ENCODE data around the gene PPP4R1. TPM values are rescaled to one million over a fixed set of nuclear protein-coding genes. Genes with fewer than 3 reads are reported as not detected.
A peak's percentile ranks its signal among the peaks of the same experiment; 100 is the strongest.

The PPP4R1 gene
- total RNA-seq, 1 donor from 2014 or later = 115 TPM

DNA sequence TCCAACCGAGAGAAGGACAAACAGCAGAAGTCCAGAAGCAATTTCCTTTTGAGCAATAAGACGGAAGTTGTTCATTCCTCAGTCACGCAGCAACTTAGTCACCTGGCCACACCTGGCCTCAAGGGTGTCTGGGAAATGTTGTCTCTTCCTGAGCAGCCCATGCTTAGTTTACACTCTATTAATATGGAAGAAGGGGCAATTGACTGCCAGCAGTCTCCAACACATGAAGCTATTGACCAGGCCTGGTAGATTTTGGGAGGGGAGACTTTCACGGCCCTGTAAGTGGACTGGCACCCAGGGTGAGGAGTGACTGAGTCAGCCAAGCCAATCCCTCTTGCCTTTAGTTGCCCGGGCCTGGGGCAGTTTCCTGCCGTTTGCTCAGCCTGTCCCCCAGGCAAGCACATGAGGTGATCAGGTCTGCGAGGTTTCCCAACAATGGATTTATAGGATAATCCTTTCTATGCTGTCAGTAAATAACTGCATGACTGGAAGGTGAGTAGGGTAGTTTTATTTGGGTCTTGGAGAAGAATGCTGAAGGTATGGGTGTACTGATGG is 43.8 kb upstream of the PPP4R1 start:
- Mint-ChIP-seq H3K9me3 (no peaks in the 10 kb centered on the region), H3K4me1 (no peaks in the 10 kb centered on the region), H3K27ac (no peak overlapping the region), H3K4me3 (no peak overlapping the region), H3K27me3 (ENCODE audit: low read depth) (no peaks in the 10 kb centered on the region), H3K36me3 (no peaks in the 10 kb centered on the region)
- TF ChIP-seq, protein P1, sequence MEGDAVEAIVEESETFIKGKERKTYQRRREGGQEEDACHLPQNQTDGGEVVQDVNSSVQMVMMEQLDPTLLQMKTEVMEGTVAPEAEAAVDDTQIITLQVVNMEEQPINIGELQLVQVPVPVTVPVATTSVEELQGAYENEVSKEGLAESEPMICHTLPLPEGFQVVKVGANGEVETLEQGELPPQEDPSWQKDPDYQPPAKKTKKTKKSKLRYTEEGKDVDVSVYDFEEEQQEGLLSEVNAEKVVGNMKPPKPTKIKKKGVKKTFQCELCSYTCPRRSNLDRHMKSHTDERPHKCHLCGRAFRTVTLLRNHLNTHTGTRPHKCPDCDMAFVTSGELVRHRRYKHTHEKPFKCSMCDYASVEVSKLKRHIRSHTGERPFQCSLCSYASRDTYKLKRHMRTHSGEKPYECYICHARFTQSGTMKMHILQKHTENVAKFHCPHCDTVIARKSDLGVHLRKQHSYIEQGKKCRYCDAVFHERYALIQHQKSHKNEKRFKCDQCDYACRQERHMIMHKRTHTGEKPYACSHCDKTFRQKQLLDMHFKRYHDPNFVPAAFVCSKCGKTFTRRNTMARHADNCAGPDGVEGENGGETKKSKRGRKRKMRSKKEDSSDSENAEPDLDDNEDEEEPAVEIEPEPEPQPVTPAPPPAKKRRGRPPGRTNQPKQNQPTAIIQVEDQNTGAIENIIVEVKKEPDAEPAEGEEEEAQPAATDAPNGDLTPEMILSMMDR (IDR thresholded peaks at IDR 0.05; ENCODE audit: unreplicated experiment) = no peak
- no peak for DNase-seq (ENCODE audit: low spot score in 2 of 2, unreplicated experiment in 2 of 2)

DNA sequence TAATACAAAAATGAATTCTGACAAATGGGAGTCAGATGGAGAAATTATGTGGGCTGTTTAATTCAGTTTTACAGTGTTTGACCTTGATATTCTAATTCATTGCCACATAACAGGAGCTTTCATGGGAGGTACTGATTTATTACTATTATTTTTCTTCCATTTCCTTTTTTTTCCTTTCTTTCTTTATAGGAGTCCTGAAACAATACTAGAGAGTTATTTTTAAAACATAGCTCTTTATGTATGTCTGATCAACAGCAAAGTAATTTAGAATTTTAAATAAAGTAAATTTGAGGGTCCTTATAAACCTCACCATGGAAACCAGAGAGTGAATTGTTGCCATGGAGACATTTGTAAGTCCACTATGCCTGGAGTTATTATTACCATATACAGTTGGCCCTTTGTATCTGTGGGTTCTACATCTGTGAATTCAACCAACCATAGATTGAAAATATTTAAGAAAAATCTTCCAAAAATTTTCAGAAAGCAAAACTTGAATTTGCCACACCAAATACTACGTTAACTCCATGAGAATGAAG is 40.9 kb upstream of the PPP4R1 start:
- Mint-ChIP-seq H3K4me3 (no peak overlapping the region), H3K36me3 (no peaks in the 10 kb centered on the region), H3K27ac (no peak overlapping the region), H3K4me1 (no peaks in the 10 kb centered on the region), H3K27me3 (ENCODE audit: low read depth) (no peaks in the 10 kb centered on the region), H3K9me3 (peaks cover 4% of the 10 kb centered on the region)
- no peak for DNase-seq (ENCODE audit: low spot score in 2 of 2, unreplicated experiment in 2 of 2)
- TF ChIP-seq, protein P1 (IDR thresholded peaks at IDR 0.05; ENCODE audit: unreplicated experiment) = no peak

DNA sequence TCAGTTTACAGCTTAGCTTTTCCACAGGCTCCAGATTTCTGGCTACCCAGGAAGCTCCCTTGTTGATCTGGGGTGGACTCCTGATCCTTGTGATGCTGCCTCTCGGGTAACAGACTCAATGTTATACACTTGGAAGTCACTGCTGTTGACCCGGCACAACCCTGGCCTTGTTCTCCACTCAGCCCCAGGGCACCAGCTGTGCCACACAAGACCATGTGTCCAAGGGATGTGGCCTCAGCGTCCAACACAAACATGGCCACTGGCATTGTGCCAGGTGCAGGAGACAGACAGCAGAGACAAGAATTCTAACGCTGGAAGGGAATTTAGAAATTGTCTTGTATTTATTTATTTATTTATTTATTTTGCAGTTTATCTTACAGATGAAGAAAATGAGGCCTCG is 39.0 kb upstream of the PPP4R1 start:
- DNase-seq (ENCODE audit: low spot score in 2 of 2, unreplicated experiment in 2 of 2) = no peak
- Mint-ChIP-seq H3K36me3 (no peaks in the 10 kb centered on the region), H3K4me3 (no peak overlapping the region), H3K27me3 (ENCODE audit: low read depth) (no peaks in the 10 kb centered on the region), H3K4me1 (peaks cover 9% of the 10 kb centered on the region), H3K27ac (no peak overlapping the region), H3K9me3 (peaks cover 4% of the 10 kb centered on the region)
- TF ChIP-seq, protein P1 (IDR thresholded peaks at IDR 0.05; ENCODE audit: unreplicated experiment) = no peak

DNA sequence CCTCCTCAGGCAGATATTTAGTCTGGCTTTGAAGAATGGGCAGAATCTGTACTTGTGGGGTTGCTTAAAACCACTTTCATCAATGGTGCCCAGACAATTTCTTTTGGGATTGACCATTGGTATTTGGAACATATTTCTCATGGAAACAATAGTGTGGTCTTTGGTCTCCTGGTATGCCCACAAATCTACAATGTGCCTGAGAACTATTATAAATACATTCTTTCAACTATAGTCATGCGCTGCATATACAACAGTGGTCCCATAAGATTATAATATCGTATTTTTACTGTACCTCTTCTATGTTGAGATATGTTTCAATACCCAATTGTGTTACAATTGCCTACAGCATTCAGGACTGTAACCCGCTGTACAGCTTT is 34.8 kb upstream of the PPP4R1 start:
- no peaks in the 10 kb centered on the region for H3K36me3 Mint-ChIP-seq
- peaks cover 19% of the 10 kb centered on the region for H3K4me1 Mint-ChIP-seq
- no peak overlapping the region for H3K4me3 Mint-ChIP-seq
- peaks cover 4% of the 10 kb centered on the region for H3K9me3 Mint-ChIP-seq
- peak overlapping the region; percentile 90 for H3K27ac Mint-ChIP-seq
- DNase-seq (ENCODE audit: low spot score in 2 of 2, unreplicated experiment in 2 of 2) = no peak
- H3K27me3 Mint-ChIP-seq (ENCODE audit: low read depth) = no peaks in the 10 kb centered on the region
- TF ChIP-seq, protein P1 (IDR thresholded peaks at IDR 0.05; ENCODE audit: unreplicated experiment) = no peak

DNA sequence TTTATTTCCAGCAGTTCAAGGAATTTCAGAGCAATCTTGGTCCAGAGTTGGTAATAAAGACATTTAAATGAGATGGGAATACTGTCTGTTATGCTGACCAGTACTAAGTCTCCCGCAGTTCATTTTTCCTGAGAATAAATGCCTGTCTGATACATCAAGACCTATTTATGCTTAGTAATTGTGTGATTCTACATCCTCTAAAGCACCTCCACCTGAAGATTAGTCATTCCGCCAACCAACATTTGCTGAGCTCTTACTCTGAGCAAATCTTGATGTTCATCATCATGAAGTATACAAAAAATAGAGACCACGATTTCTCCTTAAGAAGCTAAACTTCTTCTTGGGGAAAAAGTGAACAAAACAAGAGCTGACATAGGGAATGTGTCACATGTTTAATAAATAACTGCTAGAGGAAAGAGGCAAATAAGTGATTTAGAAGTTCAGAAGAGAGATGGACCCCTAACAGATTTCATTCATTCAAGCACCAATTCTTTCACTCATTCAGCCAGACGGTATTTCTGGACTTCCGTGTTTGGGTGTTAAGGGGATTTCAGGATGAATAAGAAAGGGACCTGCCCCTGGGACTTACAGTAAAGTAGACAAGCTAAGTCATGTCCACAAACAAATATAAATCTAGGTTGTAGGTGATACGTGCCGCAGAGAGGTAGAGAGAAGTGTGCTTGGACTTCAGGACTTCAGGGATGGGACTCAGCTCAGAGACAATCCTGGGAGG is 34.2 kb upstream of the PPP4R1 start:
- TF ChIP-seq, protein P1 (IDR thresholded peaks at IDR 0.05; ENCODE audit: unreplicated experiment) = no peak
- Mint-ChIP-seq H3K4me3 (no peak overlapping the region), H3K4me1 (peaks cover 25% of the 10 kb centered on the region), H3K36me3 (no peaks in the 10 kb centered on the region), H3K9me3 (peaks cover 4% of the 10 kb centered on the region), H3K27me3 (ENCODE audit: low read depth) (no peaks in the 10 kb centered on the region), H3K27ac (peak overlapping the region; percentile 90)
- DNase-seq (ENCODE audit: low spot score in 2 of 2, unreplicated experiment in 2 of 2) = no peak

Measured in mesothelial cell of epicardium (in vitro differentiated cells).